Measurements from ENCODE around the gene ITIH5.

- TF ChIP-seq CTCF (IDR thresholded peaks at IDR 0.05; ENCODE audit: insufficient read depth, low read depth, low read length) = no peak
- no peak for TF ChIP-seq EZH2 (IDR thresholded peaks at IDR 0.05; ENCODE audit: insufficient read depth, low read length)
These were observed 103.0 kb downstream of the ITIH5 start for GRCh38 chr10:7563770-7564169.
